H1 (cell line): ENCODE measurements around the gene BLVRA. TPM values are rescaled to one million over a fixed set of nuclear protein-coding genes. Genes with fewer than 3 reads are reported as not detected.

ENCODE experiments used
- CBX8 ChIP-seq: fragments of 300-800, 300-1000 bp; sonication (generic); IDR thresholded peaks from 2 replicates; pipeline ENCODE4 v1.7.1; 2016; ENCODE audit warnings: low read depth, low read length, borderline replicate concordance
- CREB1 ChIP-seq: IDR thresholded peaks from 2 replicates; pipeline ENCODE4 v1.6.1; 2012; ENCODE audit warnings: inconsistent platforms
- EGR1 ChIP-seq: IDR thresholded peaks from 2 replicates; pipeline ENCODE4 v1.6.1; 2011; ENCODE audit warnings: low read depth, low read length, borderline replicate concordance
- PHF8 ChIP-seq: fragments of 200-600 bp; sonication (generic); conservative IDR thresholded peaks from 2 replicates; pipeline ENCODE4 v1.7.1; 2012; ENCODE audit warnings: low read depth, mild to moderate bottlenecking, inconsistent platforms, low read length, moderate library complexity
- RAD21 ChIP-seq, 2 experiments: IDR thresholded peaks in 1 of 2; conservative IDR thresholded peaks in 1 of 2; 2 replicates each; pipeline ENCODE4 v1.6.1; 2011; ENCODE audit warnings: low read depth in 2 of 2, low read length in 2 of 2, improper control_type of control experiment in 1 of 2, inconsistent platforms in 1 of 2, mild to moderate bottlenecking in 1 of 2, moderate library complexity in 1 of 2
- SP1 ChIP-seq: IDR thresholded peaks from 2 replicates; pipeline ENCODE4 v1.6.1; 2011; ENCODE audit warnings: low read depth, low read length
- SRF ChIP-seq: IDR thresholded peaks from 2 replicates; pipeline ENCODE4 v1.6.1; 2011; ENCODE audit warnings: mild to moderate bottlenecking, low read depth, low read length, moderate library complexity
- TEAD4 ChIP-seq: IDR thresholded peaks from 2 replicates; pipeline ENCODE4 v1.6.1; 2012; ENCODE audit warnings: low read depth, low read length, inconsistent platforms, mixed read lengths
- YY1 ChIP-seq: IDR thresholded peaks from 2 replicates; pipeline ENCODE4 v1.6.1; 2011; ENCODE audit warnings: low read depth, mild to moderate bottlenecking, low read length
- polyA plus RNA-seq, 7 experiments: library from polyadenylated mRNA; depleted of rRNA in 3 of 7; stranded (reverse) in 5 of 7; unstranded in 2 of 7; fragments of >200 nt in 5 of 7; fragments of 200-250 nt in 2 of 7; gene quantifications; 1 replicate in 5 of 7; 2 replicates in 1 of 7; 4 replicates in 1 of 7; pipeline versions ENCODE4 v1.2.1 to v1.2.3, GENCODE V29; 2011 to 2013; ENCODE audit warnings: missing spikeins in 2 of 7, mixed read lengths in 2 of 7
- total RNA-seq: library from RNA; stranded (reverse); fragmentation: NEBNext Ultra II Directional; extraction: Animal tissue kit (Norgen Biotek cat#: 25700); gene quantifications from 2 replicates; pipeline ENCODE4 v1.2.1, GENCODE V29; 2021
- TF ChIP-seq, protein P1 (sequence below), 3 experiments: IDR thresholded peaks; 1 replicate in 2 of 3; 2 replicates in 1 of 3; pipeline versions ENCODE4 v1.5.1 to v1.6.1; 2011; ENCODE audit warnings: low read length in 3 of 3, mild to moderate bottlenecking in 3 of 3, inconsistent platforms in 2 of 3, low read depth in 1 of 3, moderate library complexity in 1 of 3; ENCODE audit not compliant: insufficient read depth in 1 of 3; ENCODE audit errors: control extremely low read depth in 1 of 3
- TF ChIP-seq, protein P2 (sequence below): IDR thresholded peaks from 2 replicates; pipeline ENCODE4 v1.6.1; 2012; ENCODE audit warnings: inconsistent platforms

Gene BLVRA
- total and polyA plus RNA-seq, 2 of the 8 experiments (the other 6 are each of a cell fraction or from before 2014, with no cell fraction given) = 16.1 to 37.1 TPM

DNA sequence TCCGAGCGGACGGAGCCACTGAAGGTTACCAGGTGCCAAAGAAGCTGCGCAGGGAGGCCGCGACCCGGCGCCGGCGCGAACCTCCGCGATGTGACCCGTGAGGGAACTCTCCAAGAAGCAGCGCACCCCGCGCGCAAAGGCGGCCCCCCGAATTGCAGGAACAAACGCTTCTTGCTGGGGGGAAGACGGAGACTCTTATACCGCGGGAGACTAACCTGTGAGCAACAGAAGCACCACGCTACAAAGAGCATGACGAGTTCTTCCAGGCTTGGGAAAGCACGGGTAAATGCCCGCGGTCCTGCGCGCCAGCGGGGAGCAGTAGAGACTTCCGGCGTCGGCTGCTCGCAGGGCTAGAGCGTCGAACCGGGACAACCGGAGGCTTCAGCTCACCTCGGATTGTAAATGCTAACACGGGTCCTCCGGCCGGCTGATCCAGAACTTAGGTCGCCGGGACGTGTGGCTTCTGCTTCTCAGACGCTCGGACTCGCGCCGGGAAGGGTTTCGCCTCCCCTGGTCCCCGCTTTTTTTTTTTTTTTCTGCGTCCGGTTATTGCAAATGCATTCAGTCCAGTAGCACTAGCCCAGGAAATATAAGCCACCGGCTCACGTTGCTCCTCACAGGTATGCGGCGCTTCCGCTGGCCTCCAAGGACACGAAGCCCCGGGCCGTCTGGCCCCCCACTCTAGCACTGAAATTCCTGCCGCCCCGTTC, 29.1 kb upstream of the BLVRA start, which contains the start of gene COA1 (continued):
- TF ChIP-seq, protein P1, sequence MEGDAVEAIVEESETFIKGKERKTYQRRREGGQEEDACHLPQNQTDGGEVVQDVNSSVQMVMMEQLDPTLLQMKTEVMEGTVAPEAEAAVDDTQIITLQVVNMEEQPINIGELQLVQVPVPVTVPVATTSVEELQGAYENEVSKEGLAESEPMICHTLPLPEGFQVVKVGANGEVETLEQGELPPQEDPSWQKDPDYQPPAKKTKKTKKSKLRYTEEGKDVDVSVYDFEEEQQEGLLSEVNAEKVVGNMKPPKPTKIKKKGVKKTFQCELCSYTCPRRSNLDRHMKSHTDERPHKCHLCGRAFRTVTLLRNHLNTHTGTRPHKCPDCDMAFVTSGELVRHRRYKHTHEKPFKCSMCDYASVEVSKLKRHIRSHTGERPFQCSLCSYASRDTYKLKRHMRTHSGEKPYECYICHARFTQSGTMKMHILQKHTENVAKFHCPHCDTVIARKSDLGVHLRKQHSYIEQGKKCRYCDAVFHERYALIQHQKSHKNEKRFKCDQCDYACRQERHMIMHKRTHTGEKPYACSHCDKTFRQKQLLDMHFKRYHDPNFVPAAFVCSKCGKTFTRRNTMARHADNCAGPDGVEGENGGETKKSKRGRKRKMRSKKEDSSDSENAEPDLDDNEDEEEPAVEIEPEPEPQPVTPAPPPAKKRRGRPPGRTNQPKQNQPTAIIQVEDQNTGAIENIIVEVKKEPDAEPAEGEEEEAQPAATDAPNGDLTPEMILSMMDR (IDR thresholded peaks at IDR 0.05; ENCODE audit: control extremely low read depth in 1 of 3, insufficient read depth in 1 of 3, low read depth in 1 of 3, low read length in 3 of 3) = no peak
- TF ChIP-seq EGR1 (0 out of 2 replicates have a peak, but pooled peaks have one; percentile 61), PHF8 (peak; percentile 88), YY1 (0 out of 2 replicates have a peak, but pooled peaks have one; percentile 29), CBX8 (no peak), SRF (no peak), SP1 (0 out of 2 replicates have a peak, but pooled peaks have one; percentile 53), RAD21 (IDR thresholded peaks at IDR 0.05 in 1 of 2, conservative IDR thresholded peaks at IDR 0.05 in 1 of 2; ENCODE audit: low read depth in 2 of 2, low read length in 2 of 2) (0 out of 4 replicates have a peak, but pooled peaks of 1 of the 2 experiments have one; percentile 12), CREB1 (peak; percentile 44; the same call in 1 of the 2 replicates), TEAD4 (peak; percentile 18; the same call in 1 of the 2 replicates)
- TF ChIP-seq, protein P2, sequence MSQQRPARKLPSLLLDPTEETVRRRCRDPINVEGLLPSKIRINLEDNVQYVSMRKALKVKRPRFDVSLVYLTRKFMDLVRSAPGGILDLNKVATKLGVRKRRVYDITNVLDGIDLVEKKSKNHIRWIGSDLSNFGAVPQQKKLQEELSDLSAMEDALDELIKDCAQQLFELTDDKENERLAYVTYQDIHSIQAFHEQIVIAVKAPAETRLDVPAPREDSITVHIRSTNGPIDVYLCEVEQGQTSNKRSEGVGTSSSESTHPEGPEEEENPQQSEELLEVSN = peak; percentile 34; the same call in 1 of the 2 replicates
